ENCODE data around the gene ROCK2.

- TF ChIP-seq FOXM1 (IDR thresholded peaks at IDR 0.05; ENCODE audit: borderline replicate concordance) (no peak), SP1 (IDR thresholded peaks at IDR 0.05) (no peak), SUZ12 (IDR thresholded peaks at IDR 0.05) (no peak), FOXA1 (IDR thresholded peaks at IDR 0.05) (no peak), NFRKB (IDR thresholded peaks at IDR 0.05) (no peak), ELF4 (IDR thresholded peaks at IDR 0.05) (no peak), BHLHE40 (IDR thresholded peaks at IDR 0.05; ENCODE audit: borderline replicate concordance) (no peak), FOXK2 (IDR thresholded peaks at IDR 0.05) (no peak), HDGF (IDR thresholded peaks at IDR 0.05; ENCODE audit: borderline replicate concordance) (no peak), PKNOX1 (IDR thresholded peaks at IDR 0.05) (no peak), CTBP1 (IDR thresholded peaks at IDR 0.05; ENCODE audit: borderline replicate concordance) (no peak)
Observed at GRCh38 chr2:11140492-11140891, 203.9 kb downstream of the ROCK2 start.

All from HEK293T (cell line).